HG03064 (cell line): Measurements from ENCODE around the gene PTK6.

Experiments
- ATAC-seq: cut with Tn5 transposase; IDR thresholded peaks from one replicate; pipeline ENCODE4 v1.9.1; 2021; ENCODE audit warnings: low read depth; ENCODE audit not compliant: unreplicated experiment

The PTK6 gene

GRCh38 chr20:63545814-63546213, 8.6 kb upstream of the PTK6 start:
- ATAC-seq = no peak

- no peak for ATAC-seq
These were observed 7.9 kb upstream of the PTK6 start for GRCh38 chr20:63544958-63545516.

DNA sequence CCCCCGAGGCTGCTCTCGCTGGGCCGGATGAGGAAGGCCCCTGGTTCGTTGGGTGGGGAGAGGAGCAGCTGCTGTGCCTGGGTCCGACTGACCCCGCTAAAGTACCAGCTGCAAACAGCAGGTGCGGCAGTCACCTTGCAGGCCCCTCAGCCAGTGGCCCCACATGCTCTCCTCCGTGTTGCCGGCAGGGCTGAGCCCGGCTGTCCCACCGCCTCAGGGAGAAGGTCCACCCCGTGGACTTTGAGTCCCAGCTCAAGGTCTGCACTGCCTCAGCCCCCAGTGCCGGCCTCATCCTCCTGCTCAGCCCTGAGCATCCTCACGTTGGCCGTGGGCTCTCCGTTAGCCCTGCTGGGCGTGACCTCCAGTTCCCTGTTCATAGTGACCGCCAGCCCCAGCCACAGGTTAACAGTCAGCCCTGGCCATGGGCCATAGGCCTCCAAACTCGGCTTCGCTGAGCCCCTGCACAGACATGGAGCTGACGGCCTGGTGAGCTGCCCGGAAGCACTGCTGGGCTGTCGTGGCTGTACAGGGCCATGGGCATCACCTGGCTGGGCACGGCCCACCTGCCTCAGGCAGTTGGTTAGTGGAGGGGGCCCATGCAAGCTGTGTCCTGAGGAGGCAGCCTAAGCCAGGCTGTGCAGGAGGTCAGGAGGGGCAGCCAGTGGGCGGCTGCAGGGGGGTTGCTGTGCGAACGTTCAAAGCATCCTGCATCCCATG, 7.2 kb upstream of the PTK6 start:
- ATAC-seq = no peak

- ATAC-seq = no peak
These were observed 6.6 kb upstream of the PTK6 start for GRCh38 chr20:63543733-63544132.

- ATAC-seq = no peak
These were observed 6.0 kb upstream of the PTK6 start for GRCh38 chr20:63543131-63543530.

DNA sequence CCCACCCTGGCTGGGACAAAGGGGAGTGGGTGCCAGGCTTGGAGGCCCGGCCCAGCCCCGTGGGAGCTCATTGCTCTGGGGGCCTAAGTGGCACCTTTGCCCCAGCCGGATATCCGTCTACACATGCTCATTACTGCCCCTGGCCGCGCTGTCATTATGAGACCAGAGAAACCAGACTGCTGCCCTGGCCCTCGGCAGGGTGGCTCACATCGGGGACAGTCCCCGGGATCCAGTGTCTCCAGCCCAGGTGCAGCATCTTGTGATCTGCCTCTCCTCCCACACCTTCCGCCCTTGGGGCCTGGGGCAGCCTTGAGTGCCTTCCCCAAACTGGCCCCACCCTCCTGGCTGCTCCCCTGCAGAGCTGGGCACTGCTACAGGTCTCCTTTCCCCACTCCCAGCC, 5.5 kb upstream of the PTK6 start:
- ATAC-seq = no peak

DNA sequence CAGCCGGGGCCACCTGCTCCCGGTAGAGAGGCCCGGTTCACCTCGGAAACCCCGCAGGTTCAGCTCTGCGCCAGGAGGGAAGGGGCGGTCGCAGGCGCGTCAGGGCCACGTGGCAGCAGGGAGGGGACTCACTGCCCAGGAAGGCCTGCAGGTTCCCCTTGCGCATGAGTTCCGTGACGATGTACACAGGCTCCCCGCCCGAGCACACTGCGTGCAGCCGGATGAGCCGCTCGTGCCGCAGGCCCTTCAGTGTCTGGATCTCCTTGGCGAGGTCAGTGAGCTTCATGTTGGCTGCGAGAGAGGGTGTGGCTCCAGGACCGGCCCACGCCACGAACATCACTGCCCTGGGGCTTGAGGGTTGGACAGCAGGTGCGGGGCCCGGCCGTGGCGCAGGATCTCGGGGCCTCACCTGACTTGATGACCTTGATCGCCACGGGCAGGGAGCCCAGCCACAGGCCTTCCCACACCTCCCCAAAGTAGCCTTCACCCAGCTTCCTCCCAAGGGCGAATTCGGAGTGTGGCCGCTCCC, 4.9 kb upstream of the PTK6 start:
- no peak for ATAC-seq

- ATAC-seq = no peak
These were observed 4.2 kb upstream of the PTK6 start for GRCh38 chr20:63541371-63541770.

GRCh38 chr20:63540417-63541186, 3.4 kb upstream of the PTK6 start:
- no peak for ATAC-seq

DNA sequence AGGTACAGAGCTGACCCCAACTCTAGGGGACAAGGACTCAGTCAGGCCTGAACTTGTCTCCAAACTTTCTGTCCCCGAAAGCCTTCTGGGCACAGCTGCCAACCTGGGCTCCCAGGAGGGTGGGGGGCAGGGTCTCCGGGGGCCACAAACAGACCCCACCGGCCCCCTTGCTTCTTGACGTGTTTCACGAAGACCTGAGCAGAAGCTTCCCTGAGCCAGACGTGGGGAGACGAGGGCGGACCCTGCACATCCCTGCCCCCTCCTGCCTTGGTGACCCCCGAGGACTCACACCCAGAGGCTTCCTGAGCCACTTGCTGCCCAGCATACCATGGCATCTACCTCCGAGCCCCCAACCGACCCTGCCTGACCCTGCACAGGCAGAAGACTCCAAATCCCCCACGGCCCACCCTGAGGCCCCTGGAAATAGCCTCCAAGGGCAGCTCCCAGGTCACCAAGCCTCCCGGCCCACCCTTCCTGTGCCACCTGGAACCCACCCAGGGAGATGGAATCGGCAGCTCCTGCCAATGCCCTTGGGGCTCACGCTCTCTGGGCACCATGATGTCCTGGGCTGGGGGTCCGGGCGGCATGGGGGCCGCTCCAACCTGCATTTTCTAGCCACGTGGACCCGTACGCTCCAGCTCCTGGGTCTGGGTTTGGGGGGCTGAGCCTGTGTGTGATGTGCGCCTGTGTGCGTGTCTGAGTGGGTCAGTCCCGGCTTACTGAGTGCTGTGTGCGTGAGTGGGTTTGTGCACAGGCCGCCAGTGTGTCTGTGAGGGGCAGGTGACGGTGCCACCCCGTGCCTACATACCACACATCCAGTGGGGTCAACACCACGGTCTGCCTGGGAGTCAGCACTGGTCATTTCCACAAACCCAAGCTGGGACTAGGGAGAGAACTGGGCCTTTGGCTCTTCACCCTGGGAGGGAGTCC, 2.5 kb upstream of the PTK6 start:
- ATAC-seq = no peak

DNA sequence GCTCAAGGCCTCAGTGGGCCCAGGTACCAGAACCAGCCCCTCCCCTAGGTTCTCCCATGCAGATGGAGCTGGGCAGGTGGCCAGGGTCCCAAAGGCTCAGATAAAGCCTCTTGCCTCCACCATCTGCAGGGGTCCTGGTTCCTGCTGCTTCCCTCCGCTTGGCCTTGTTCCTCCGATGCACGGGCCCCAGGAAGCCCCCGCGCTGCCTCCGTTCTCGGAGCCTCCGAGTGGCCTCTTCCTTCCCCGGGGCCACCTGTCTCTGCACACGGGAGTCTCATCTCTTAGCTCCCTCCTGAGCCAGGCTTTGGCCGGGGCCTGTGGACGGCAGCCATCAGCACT, 1.9 kb upstream of the PTK6 start:
- ATAC-seq = no peak

DNA sequence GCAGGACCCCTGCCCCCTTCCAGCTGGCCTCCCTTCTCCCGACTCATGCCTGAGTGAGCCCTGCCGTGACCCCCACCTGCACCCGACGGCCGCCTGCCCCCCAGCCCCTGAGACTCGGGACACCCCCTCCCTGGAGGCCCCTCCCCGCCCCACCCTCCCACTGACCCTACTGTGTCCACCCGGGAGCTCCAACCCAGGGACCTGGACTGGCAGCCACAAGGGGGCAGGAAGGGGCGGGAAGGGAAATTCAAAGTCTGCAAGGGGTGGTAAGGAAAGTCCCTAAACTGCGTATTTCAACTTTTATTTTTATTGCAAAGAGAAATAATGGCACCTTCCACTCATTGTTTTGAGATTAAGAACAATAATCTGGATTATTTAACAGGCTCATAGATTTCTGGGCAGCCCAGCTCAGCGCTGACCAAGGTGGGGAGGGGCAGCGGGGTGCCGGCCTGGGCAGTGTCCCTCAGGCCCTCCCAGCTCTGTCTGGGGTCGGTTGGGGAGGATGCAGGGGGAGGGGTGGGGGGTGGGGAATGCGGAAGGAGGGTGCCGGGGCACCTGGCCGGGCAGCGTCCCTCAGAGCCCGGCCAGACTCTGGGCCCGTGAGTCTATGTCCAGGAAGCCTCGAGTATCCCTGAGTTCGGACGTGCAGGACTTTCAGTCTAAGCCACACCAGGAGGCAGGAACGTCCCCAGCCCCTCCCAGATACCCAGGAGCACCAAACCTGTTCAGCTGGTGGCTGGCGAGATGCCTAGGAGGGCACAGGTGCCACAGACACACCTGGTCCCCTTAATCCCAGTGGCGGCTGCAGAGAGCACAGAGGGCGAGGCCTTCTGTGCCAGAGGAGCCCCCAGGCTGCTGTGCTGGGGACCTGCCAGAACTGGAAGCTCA, 1.3 kb upstream of the PTK6 start:
- no peak for ATAC-seq

GRCh38 chr20:63537525-63538203, 488 bp upstream of the PTK6 start:
- ATAC-seq = peak; percentile 81

GRCh38 chr20:63536241-63536977, 767 bp downstream of the PTK6 start:
- no peak for ATAC-seq

DNA sequence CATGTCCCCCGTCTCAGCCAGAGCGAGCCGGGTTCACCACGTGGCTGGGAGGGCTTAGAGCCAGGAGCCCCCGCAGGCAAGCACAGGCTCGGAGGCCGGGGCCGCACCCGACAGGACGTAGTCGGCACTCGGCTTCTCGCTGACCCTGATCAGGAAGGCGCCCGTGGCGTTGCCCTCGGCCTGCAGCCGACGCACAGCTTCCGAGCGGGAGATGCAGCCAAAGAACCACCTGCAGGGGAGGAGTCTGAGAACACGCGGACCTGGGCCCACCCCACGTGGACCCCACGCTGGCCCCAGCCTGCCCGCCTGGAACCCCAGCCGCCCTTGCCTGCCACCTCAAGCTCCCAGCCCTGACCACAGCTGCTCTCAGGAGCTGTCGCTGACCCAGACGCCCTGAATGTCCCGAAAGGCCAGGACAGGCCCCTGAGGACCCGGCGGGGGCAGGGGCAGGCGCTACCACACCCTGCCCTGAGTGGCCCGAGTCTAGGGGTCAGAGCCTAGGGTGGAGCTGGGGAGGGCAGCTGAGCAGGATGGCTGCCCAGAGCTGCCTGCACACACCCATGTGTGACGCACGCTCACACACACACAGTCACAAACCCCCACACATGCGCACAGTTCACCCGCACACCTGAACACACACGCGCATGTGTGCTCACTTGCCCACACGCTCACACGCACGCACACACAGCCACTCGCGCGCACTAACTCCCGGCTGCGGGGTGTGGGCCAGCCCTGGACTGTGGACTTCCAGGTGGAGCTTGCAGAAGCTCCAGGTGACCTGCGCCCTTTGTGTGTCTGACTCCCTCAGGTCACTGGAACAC, 2.1 kb downstream of the PTK6 start:
- no peak for ATAC-seq

DNA sequence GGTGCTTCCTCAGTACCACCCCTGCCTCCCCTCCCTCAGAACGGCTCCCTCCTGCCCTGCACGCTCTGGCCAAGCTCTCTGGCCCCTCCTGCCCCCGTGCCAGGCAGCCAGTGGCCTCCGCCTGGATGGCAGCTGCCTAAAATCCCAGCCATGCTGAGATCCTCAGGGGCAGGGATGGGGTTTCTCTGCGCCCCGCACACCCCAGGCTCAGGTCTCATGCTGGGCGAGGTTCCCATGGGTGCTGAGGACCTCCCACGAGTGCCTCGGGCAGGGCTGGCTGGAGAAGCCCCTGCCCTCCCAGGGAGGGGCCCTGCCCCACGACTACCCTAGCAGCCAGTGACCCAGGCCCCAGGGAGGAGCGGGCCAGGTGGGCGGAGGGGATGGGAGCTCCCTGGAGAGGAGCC, 2.7 kb downstream of the PTK6 start:
- no peak for ATAC-seq

GRCh38 chr20:63533871-63534393, 3.2 kb downstream of the PTK6 start:
- no peak for ATAC-seq
